ENCODE measurements around the gene CTDSP2.
A peak's percentile ranks its signal among the peaks of the same experiment; 100 is the strongest.
"Not testable (repeated sequence)": the region's sequence is repeated elsewhere in the genome, so short reads cannot be mapped to it uniquely, and the experiment has no call there.

CTDSP2 gene

GRCh38 chr12:57882575-57882974 is 36.0 kb upstream of the CTDSP2 start:
- H3K9me3 Mint-ChIP-seq = peaks cover 37% of the 10 kb centered on the region
- peaks cover 15% of the 10 kb centered on the region for H3K4me1 Mint-ChIP-seq
- no peak overlapping the region for H3K27ac Mint-ChIP-seq
- DNase-seq = no peak
- no peak overlapping the region for H3K4me3 Mint-ChIP-seq
- no peak for TF ChIP-seq CTCF (IDR thresholded peaks at IDR 0.05)
- H3K27me3 Mint-ChIP-seq (ENCODE audit: low read depth, poor library complexity) = peaks cover 3% of the 10 kb centered on the region
- peaks cover 17% of the 10 kb centered on the region for H3K36me3 Mint-ChIP-seq (ENCODE audit: low read depth)

DNA sequence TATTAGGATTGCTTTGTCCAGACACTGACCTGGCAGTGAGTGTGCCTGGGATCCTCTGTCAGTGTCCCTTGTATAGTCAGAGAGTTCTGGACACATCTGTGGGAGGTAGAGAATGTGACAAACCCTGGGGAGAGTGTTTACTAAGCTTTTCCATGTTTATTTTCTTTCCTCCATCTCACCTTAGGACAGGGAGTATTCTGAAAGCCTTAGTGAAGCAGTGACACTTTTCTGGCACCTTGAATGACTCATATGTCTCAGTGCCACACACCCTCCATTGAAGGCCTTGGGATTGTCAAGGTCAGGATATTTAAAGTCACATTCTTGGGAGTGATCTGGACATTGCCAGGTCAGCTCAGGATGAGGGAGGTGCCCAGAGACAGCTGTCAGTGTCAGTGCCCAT is 34.9 kb upstream of the CTDSP2 start:
- TF ChIP-seq CTCF (IDR thresholded peaks at IDR 0.05) = no peak
- Mint-ChIP-seq H3K4me1 (peaks cover 9% of the 10 kb centered on the region), H3K27me3 (ENCODE audit: low read depth, poor library complexity) (peaks cover 3% of the 10 kb centered on the region), H3K36me3 (ENCODE audit: low read depth) (peaks cover 17% of the 10 kb centered on the region), H3K9me3 (peaks cover 36% of the 10 kb centered on the region), H3K4me3 (no peak overlapping the region), H3K27ac (no peak overlapping the region)
- DNase-seq = no peak

- H3K9me3 Mint-ChIP-seq = peaks cover 31% of the 10 kb centered on the region
- DNase-seq, H3K4me3 Mint-ChIP-seq: not testable (repeated sequence)
These were observed 34.5 kb upstream of the CTDSP2 start for GRCh38 chr12:57881035-57881434.

DNA sequence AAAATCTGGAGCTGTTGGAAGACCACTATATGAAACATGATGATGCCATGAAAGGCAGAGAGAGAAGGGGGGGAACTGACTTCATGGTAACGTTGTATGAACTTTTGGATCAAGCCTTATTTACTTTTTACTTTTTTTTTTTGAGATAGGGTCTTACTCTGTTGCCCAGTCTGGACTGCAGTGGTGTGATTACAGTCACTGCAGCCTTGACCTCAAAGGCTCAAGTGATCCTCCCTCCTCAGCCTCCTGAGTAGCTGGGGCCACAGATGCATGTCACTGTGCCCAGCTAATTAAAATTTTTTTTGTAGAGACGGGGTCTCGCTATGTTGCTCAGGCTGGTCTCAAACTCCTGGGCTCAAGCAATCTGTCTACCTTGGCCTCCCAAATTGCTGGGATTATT is 31.3 kb upstream of the CTDSP2 start:
- no peak for TF ChIP-seq CTCF (IDR thresholded peaks at IDR 0.05)
- H3K27me3 Mint-ChIP-seq (ENCODE audit: low read depth, poor library complexity) = peaks cover 7% of the 10 kb centered on the region
- no peak overlapping the region for H3K27ac Mint-ChIP-seq
- H3K4me1 Mint-ChIP-seq = peaks cover 6% of the 10 kb centered on the region
- H3K36me3 Mint-ChIP-seq (ENCODE audit: low read depth) = no peaks in the 10 kb centered on the region
- no peak for DNase-seq
- H3K4me3 Mint-ChIP-seq = no peak overlapping the region
- peaks cover 13% of the 10 kb centered on the region for H3K9me3 Mint-ChIP-seq

More at GRCh38 chr12:57881035-57881434, 34.5 kb upstream of the CTDSP2 start:
- peaks cover 15% of the 10 kb centered on the region for H3K36me3 Mint-ChIP-seq (ENCODE audit: low read depth)
- H3K27ac Mint-ChIP-seq; H3K4me1 Mint-ChIP-seq; H3K27me3 Mint-ChIP-seq (ENCODE audit: low read depth, poor library complexity): not testable (repeated sequence)

GRCh38 chr12:57875753-57876547 is 29.4 kb upstream of the CTDSP2 start:
- no peaks in the 10 kb centered on the region for H3K36me3 Mint-ChIP-seq (ENCODE audit: low read depth)
- no peak overlapping the region for H3K4me3 Mint-ChIP-seq
- peaks cover 8% of the 10 kb centered on the region for H3K4me1 Mint-ChIP-seq
- peaks cover 9% of the 10 kb centered on the region for H3K27me3 Mint-ChIP-seq (ENCODE audit: low read depth, poor library complexity)
- H3K27ac Mint-ChIP-seq = no peak overlapping the region
- no peak for TF ChIP-seq CTCF (IDR thresholded peaks at IDR 0.05)
- no peak for DNase-seq
- peaks cover 6% of the 10 kb centered on the region for H3K9me3 Mint-ChIP-seq

GRCh38 chr12:57874166-57875108 is 27.9 kb upstream of the CTDSP2 start:
- H3K9me3 Mint-ChIP-seq = peaks cover 6% of the 10 kb centered on the region
- peaks cover 17% of the 10 kb centered on the region for H3K4me1 Mint-ChIP-seq
- H3K4me3 Mint-ChIP-seq = no peak overlapping the region
- no peaks in the 10 kb centered on the region for H3K36me3 Mint-ChIP-seq (ENCODE audit: low read depth)
- peaks cover 6% of the 10 kb centered on the region for H3K27me3 Mint-ChIP-seq (ENCODE audit: low read depth, poor library complexity)
- DNase-seq = no peak
- no peak for TF ChIP-seq CTCF (IDR thresholded peaks at IDR 0.05)
- H3K27ac Mint-ChIP-seq = peak overlapping the region; percentile 4
